Activated T-helper 1 cell treated with anti-CD3 and anti-CD28 coated beads, Interleukin-12 subunit alpha, Interleukin-12 subunit beta, Interleukin-2, Interleukin-4 antibody, amounts not matched to agents 30 ng/mL and 10 ng/mL and 1 ng/mL, durations not matched to agents 14 hours and 24 hours and 36 hours (primary cell): ENCODE data around the gene KIF6. TPM values are rescaled to one million over a fixed set of nuclear protein-coding genes. Genes with fewer than 3 reads are reported as not detected.
"Not testable (repeated sequence)": the region's sequence is repeated elsewhere in the genome, so short reads cannot be mapped to it uniquely, and the experiment has no call there.

Experiments used
- DNase-seq: peaks from one replicate; pipeline ENCODE4 v3.0.0; 2021; ENCODE audit warnings: low spot score
- H3K27ac Mint-ChIP-seq: one replicate; pipeline ENCODE4 v1.8.0; 2021; ENCODE audit warnings: mild to moderate bottlenecking, mixed read lengths
- H3K27me3 Mint-ChIP-seq: one replicate; pipeline ENCODE4 v1.8.0; 2022; ENCODE audit warnings: mild to moderate bottlenecking, moderate library complexity, mixed read lengths; ENCODE audit not compliant: insufficient read depth
- H3K36me3 Mint-ChIP-seq: one replicate; pipeline ENCODE4 v1.8.0; 2021; ENCODE audit warnings: low read depth, mixed read lengths
- H3K4me1 Mint-ChIP-seq: one replicate; pipeline ENCODE4 v1.8.0; 2021; ENCODE audit warnings: low read depth, mixed read lengths
- H3K4me3 Mint-ChIP-seq: one replicate; pipeline ENCODE4 v1.8.0; 2021; ENCODE audit warnings: mild to moderate bottlenecking, moderate library complexity, mixed read lengths
- H3K9me3 Mint-ChIP-seq: one replicate; pipeline ENCODE4 v1.8.0; 2021; ENCODE audit warnings: mixed read lengths
- intact Hi-C: fragments of 100-400 bp; cut with micrococcal nuclease; formaldehyde crosslinking; loops from one replicate; pipeline ENCODE4 v1.15.1; 2024
- total RNA-seq: library from RNA; stranded (reverse); gene quantifications from 2 replicates; pipeline ENCODE4 v1.2.3, GENCODE V29; 2022

KIF6 gene
- total RNA-seq, 1 donor from 2014 or later = 0.08 TPM

DNA sequence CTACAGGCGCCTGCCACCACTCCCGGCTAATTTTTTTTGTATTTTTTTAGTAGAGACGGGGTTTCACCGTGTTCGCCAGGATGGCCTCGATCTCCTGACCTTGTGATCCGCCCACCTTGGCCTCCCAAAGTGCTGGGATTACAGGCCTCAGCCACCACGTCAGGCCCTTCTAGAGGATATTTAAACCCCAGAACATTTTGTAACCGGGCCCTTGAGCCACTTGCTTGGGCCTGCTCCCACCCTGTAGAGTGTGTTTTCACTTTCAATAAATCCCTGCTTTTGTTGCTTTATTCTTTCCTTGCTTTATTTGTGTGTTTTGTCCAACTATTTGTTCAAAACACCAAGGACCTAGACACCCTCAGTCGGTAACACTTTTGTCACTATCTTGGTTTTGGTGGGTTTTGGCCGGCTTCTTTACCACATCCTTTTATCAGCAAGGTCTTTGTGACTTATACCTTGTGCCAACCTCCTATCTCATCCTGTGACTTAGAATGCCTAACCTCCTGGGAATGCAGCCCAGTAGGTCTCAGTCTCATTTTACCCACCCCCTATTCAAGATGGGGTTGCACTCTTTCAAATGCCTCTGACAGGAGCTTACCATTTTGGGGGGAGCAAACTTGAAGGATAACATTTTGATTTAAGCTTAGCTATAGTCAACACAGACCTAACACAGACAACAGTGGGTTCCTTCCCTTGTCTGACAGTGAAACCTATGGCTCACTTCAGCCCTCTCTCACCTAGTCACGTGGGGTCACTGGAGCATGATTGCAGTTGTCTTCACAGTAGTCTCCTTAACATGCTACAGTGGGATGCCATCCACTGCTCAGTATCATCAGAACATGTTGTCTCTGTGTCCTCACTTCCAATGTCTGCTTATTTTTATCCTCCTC is 27.9 kb upstream of the KIF6 start:
- Mint-ChIP-seq H3K27me3 (peaks cover 2% of the 10 kb centered on the region), H3K27ac (no peak overlapping the region), H3K36me3 (no peaks in the 10 kb centered on the region), H3K9me3 (no peaks in the 10 kb centered on the region), H3K4me3 (no peak overlapping the region), H3K4me1 (no peaks in the 10 kb centered on the region)
- intact Hi-C loops = no loop called here
- DNase-seq = no peak

DNA sequence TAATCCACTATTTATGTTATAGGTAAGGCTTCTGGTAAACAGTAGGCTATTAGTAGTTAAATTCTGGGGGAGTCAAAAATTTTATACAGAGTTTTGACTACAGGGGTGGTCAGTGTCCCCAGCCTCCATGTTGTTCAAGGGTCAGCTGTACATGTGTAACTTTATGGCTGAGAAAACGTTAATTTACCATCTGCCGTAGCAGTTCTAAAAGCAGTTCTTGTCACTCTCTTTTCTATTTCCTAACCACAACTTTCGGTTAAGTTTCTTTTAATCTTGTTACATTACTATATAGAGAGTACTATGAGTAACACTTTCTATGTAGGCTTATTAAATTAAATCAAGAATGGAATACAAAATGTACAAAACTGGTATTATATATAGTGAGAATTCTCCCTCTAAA is 21.6 kb upstream of the KIF6 start:
- Mint-ChIP-seq H3K27ac (no peak overlapping the region), H3K4me1 (no peaks in the 10 kb centered on the region), H3K27me3 (no peaks in the 10 kb centered on the region), H3K9me3 (no peaks in the 10 kb centered on the region), H3K36me3 (no peaks in the 10 kb centered on the region), H3K4me3 (no peak overlapping the region)
- intact Hi-C loops = no loop called here
- no peak for DNase-seq

DNA sequence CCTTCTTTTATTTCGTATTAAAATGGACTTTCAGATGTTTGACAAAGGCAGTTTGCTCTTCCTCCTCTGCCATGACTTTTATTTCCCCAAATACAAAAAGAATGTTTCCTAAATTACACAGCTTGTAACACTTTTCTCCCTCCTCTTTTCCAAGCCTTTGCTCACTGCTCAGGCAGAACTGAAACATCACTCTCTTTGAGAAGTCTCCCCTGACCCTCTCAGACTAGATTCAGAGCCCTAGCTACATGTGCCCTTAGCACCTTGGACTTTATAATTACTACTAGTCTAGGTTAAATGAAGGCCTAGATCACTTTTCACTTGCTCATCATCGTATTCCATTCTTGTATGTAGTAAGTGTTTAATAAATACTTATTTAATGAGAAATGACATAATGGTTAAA is 8.5 kb upstream of the KIF6 start:
- H3K27ac Mint-ChIP-seq = no peak overlapping the region
- intact Hi-C loops = no loop called here

DNA sequence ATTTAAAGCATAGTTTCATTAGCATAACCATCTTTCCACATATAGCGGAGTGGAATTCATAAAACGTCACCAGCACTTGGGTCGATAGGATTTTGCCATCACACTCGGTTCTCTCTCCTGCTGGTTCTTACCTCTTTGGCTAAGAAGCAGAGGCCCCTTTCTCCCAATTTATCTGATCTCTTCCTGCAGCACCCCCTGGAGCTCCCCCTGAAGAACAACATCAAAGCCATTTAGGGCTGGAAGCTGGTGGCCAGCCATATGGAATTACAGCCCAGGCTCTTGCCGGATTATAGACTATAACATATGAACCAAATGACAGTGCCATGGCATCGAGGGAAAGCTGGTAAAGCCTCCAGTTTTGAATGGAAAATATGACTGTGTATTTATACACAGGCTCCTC is 6.4 kb upstream of the KIF6 start:
- no peak for DNase-seq
- intact Hi-C loops = no loop called here
- Mint-ChIP-seq H3K36me3 (no peaks in the 10 kb centered on the region), H3K4me3 (no peak overlapping the region), H3K4me1 (no peaks in the 10 kb centered on the region), H3K27ac (no peak overlapping the region), H3K27me3 (peaks cover 9% of the 10 kb centered on the region), H3K9me3 (no peaks in the 10 kb centered on the region)

More for the DNA sequence above, 8.5 kb upstream of the KIF6 start:
- H3K36me3 Mint-ChIP-seq = no peaks in the 10 kb centered on the region
- no peaks in the 10 kb centered on the region for H3K9me3 Mint-ChIP-seq
- H3K4me3 Mint-ChIP-seq = no peak overlapping the region
- no peak for DNase-seq
- H3K4me1 Mint-ChIP-seq = no peaks in the 10 kb centered on the region
- peaks cover 9% of the 10 kb centered on the region for H3K27me3 Mint-ChIP-seq

DNA sequence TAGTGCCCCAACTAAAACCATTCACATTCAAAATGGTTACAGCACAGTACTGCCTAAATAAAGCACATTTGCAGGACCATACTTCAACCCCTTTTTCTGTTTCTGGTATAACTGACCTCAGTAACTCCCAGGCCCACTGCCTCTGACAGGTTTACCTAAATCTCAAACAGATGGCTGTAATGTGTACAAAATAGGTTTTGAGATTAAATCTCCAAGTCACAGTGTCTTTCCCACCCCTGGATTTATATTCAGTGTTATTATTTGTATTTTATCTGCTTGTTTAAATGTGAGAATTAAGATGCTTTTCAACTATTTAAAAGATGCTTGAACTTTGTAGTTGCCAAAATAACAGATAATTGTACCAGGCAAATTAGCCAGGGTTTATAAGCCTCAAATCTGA is 4.7 kb upstream of the KIF6 start:
- Mint-ChIP-seq H3K4me1 (no peaks in the 10 kb centered on the region), H3K9me3 (no peaks in the 10 kb centered on the region), H3K27ac (no peak overlapping the region), H3K36me3 (no peaks in the 10 kb centered on the region), H3K27me3 (peaks cover 6% of the 10 kb centered on the region), H3K4me3 (no peak overlapping the region)
- intact Hi-C loops = loop anchor here (10.0 kb wide), 1 partner anchor 615 kb away; the partner anchor contains the start of gene SAYSD1
- DNase-seq = no peak

DNA sequence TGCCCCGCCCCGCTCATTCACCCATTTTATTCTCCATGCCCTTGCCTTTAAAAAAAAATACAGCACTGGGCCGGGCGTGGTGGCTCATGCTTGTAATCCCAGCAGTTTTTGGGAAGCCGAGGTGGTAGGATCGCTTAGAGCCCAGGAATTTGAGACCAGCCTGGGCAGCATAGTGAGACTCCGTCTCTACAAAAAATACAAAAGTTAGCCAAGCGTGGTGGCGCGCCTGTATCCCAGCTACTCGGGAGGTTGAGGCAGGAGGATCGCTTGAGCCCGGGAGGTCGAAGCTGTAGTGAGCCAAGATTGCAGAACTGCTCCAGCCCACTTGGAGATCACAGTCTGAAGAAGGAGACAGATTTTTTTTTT is 407 bp upstream of the KIF6 start:
- Mint-ChIP-seq H3K27ac (no peak overlapping the region), H3K9me3 (no peaks in the 10 kb centered on the region), H3K4me1 (no peaks in the 10 kb centered on the region), H3K36me3 (no peaks in the 10 kb centered on the region), H3K4me3 (peak overlapping the region; percentile 87), H3K27me3 (no peaks in the 10 kb centered on the region)
- no peak for DNase-seq
- intact Hi-C loops = loop anchor here (10.0 kb wide), 1 partner anchor 611 kb away; the partner anchor contains the start of gene SAYSD1

DNA sequence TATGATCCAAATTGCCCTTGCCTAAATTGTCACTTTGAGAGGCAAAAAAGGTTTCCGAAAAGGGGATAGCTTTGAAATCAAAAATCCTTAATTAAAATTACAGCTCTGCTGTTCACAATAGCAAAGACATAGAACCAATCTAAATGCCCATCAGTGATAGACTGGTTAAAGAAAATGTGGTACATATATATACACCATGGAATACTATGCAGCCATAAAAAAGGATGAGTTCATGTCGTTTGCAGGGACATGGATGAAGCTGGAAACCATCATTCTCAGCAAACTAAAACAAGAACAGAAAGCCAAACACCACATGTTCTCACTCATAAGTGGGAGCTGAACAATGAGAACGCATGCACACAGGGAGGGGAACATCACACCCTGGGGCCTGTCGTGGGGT is 1.9 kb downstream of the KIF6 start:
- not testable (repeated sequence) for H3K4me3 Mint-ChIP-seq, H3K27ac Mint-ChIP-seq, DNase-seq, H3K9me3 Mint-ChIP-seq, H3K4me1 Mint-ChIP-seq, H3K27me3 Mint-ChIP-seq, H3K36me3 Mint-ChIP-seq
- intact Hi-C loops = loop anchor here (10.0 kb wide), 1 partner anchor 609 kb away; the partner anchor contains the start of gene SAYSD1

DNA sequence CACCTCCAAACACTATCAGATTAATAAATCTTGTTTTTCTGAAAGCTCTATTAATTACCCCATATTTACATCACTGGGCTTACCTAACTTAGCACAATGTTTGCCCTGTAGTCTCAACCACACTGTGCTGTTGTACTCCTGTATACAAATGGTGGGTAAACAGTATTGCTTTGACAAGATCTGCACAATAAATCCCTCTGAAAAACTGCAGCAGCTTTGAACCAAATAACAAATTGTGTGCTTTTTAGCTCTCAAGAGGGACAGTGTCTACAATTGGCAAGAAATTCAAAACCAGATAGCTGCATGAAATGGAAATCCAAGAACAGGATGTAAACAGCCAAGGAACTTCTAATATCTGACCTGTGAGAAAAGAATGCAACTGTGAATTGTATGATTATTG is 10.4 kb downstream of the KIF6 start:
- no peaks in the 10 kb centered on the region for H3K36me3 Mint-ChIP-seq
- no peak for DNase-seq
- H3K27me3 Mint-ChIP-seq = no peaks in the 10 kb centered on the region
- intact Hi-C loops = no loop called here
- H3K4me3 Mint-ChIP-seq = no peak overlapping the region
- H3K4me1 Mint-ChIP-seq = no peaks in the 10 kb centered on the region
- no peaks in the 10 kb centered on the region for H3K9me3 Mint-ChIP-seq
- no peak overlapping the region for H3K27ac Mint-ChIP-seq

DNA sequence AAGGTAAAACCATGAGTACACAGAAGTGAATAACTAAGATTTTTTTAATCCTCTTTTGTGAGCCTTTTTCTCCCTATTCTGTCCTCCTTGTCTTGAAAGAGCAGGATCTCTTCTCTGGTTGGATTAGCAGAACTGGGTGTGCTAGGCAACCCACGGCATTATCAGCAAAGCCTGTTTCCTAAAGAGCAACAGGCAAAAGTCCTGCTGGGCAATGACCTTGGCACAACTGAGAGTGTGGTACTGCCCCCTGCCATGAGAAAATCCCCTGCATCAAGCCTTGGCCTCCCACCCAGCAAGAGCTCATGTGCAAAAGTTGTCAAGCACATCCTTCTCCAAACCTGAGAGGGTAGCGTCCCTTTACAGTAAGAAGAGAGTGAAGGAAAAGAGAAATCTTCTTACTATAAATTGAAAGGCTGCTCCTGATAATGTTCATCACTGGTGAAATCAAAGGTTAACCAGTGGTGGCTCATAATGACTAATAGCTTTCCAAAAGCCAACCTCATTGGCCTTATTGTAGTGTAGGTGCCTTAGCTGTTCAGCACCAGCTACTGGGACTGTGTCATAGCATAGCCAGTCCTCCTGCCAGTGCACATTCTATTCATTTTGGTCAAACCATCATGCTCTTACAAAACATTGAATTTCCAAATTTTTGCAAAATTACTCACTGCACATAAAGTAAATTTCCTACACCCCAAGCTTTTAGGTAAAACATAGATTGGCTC is 17.1 kb downstream of the KIF6 start:
- DNase-seq = no peak
- H3K27ac Mint-ChIP-seq = no peak overlapping the region
- no peaks in the 10 kb centered on the region for H3K9me3 Mint-ChIP-seq
- intact Hi-C loops = no loop called here
- H3K27me3 Mint-ChIP-seq = no peaks in the 10 kb centered on the region
- H3K36me3 Mint-ChIP-seq = no peaks in the 10 kb centered on the region
- no peaks in the 10 kb centered on the region for H3K4me1 Mint-ChIP-seq
- H3K4me3 Mint-ChIP-seq = no peak overlapping the region

DNA sequence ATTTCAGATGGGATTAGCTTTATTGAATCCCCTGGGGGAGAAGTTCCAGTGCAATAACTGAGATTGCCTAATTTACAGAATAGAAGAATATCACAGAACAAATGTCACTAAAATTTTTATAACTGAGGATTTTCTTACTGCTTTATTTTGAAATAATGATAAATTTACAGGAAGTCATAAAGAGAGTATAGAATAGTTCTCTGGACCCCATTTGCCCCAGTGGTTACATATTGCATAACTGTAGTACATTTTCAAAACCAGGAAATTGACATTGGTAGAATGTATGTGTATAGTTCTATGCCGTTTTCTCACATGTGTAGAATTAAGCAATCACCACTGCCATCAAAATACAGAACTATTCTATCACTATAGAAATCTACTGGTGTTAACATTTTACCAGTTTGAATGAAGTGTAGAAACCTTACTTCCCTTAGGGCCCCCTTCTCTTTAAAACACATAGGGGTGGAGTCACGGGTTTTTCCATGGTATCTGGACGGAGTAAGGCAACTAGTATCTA is 18.3 kb downstream of the KIF6 start:
- H3K27me3 Mint-ChIP-seq = no peaks in the 10 kb centered on the region
- DNase-seq = no peak
- intact Hi-C loops = no loop called here
- H3K36me3 Mint-ChIP-seq = no peaks in the 10 kb centered on the region
- no peaks in the 10 kb centered on the region for H3K4me1 Mint-ChIP-seq
- no peak overlapping the region for H3K27ac Mint-ChIP-seq
- no peaks in the 10 kb centered on the region for H3K9me3 Mint-ChIP-seq
- H3K4me3 Mint-ChIP-seq = no peak overlapping the region

DNA sequence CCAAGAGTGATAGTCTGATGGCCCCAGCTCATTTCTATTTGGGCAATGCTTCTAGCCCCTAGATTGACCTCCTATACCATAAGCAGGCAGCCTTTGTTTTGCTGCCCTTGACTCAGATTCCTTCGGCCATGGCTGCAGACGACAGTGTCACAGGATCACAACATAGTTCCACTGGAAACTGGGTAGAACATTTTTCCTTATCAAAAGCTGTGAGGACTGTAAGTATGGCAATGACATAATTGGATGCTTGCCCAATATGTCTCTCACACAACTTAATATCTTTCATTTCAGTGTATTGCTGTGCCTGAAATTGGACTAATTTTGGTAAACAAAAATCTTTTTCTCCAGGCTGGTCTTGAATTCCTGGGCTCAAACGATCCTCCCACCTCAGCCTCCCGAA is 22.9 kb downstream of the KIF6 start:
- H3K36me3 Mint-ChIP-seq = no peaks in the 10 kb centered on the region
- no peak overlapping the region for H3K4me3 Mint-ChIP-seq
- no peak overlapping the region for H3K27ac Mint-ChIP-seq
- DNase-seq = no peak
- no peaks in the 10 kb centered on the region for H3K9me3 Mint-ChIP-seq
- H3K27me3 Mint-ChIP-seq = peaks cover 3% of the 10 kb centered on the region
- no peaks in the 10 kb centered on the region for H3K4me1 Mint-ChIP-seq
- intact Hi-C loops = no loop called here

DNA sequence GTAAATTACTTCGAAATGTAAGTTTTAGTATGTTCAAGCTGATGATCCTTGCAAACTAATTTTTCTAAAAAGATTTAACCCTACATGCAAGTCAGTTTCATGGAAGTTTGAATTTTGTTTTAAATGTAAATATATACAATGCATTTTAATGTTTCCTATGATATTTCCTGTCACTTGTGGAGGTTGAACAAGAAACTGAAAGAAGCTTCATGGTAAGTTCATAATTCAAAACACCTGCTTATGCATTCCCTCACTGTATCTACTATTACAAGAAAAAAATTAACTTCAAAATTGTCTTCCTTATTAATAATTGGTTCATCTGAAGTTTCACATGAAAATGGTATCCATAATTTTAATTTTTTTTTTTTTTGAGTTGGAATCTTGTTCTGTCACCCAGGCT is 24.8 kb downstream of the KIF6 start:
- H3K4me1 Mint-ChIP-seq = no peaks in the 10 kb centered on the region
- intact Hi-C loops = no loop called here
- no peak overlapping the region for H3K4me3 Mint-ChIP-seq
- H3K36me3 Mint-ChIP-seq = no peaks in the 10 kb centered on the region
- H3K27ac Mint-ChIP-seq = no peak overlapping the region
- no peak for DNase-seq
- no peaks in the 10 kb centered on the region for H3K9me3 Mint-ChIP-seq
- peaks cover 3% of the 10 kb centered on the region for H3K27me3 Mint-ChIP-seq

DNA sequence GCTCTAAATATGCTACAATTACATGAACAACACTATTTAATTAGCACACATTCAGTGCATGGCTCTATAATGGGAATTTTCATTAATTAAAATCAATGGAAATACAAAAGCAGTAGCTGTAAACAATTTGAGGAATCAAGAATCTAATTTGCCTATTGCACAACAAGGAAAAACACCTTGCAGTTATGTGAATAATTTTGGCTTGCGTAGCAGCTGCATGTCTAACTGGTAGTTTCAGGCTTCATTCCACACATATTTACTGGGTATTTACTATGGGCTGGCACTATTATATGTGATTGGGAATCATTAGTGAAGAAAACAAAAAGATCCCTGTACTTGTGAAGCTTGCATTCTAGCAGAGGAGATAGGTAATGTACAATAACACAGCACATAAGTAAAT is 26.4 kb downstream of the KIF6 start:
- Mint-ChIP-seq H3K4me3 (no peak overlapping the region), H3K9me3 (no peaks in the 10 kb centered on the region), H3K4me1 (no peaks in the 10 kb centered on the region), H3K36me3 (no peaks in the 10 kb centered on the region), H3K27me3 (peaks cover 3% of the 10 kb centered on the region), H3K27ac (no peak overlapping the region)
- intact Hi-C loops = no loop called here
- DNase-seq = no peak
